ENCODE data around the gene SYTL3. TPM values are rescaled to one million over a fixed set of nuclear protein-coding genes. Genes with fewer than 3 reads are reported as not detected.
"Not testable (repeated sequence)": the region's sequence is repeated elsewhere in the genome, so short reads cannot be mapped to it uniquely, and the experiment has no call there.

The SYTL3 gene
- total RNA-seq, 1 experiment from 2014 or later: 0.09 TPM

GRCh38 chr6:158791274-158791855 lies 141.5 kb downstream of the SYTL3 start:
- Histone ChIP-seq H2BK12ac (ENCODE audit: insufficient read length, low read depth, low read length) (no peak overlapping the region), H4K91ac (ENCODE audit: insufficient read length, low read depth, low read length) (no peak overlapping the region), H3K14ac (ENCODE audit: insufficient read depth, low read length) (no peak overlapping the region), H3K27me3 (ENCODE audit: insufficient read depth, low read length) (no peaks in the 10 kb centered on the region), H2AFZ (ENCODE audit: low read length) (no peak overlapping the region), H2BK120ac (ENCODE audit: low read depth, low read length, poor library complexity, severe bottlenecking) (no peak overlapping the region), H3K23ac (ENCODE audit: insufficient read length, low read depth, low read length) (no peak overlapping the region), H4K5ac (ENCODE audit: insufficient read length, low read depth, low read length) (no peak overlapping the region), H3T11ph (ENCODE audit: low read length) (no peak overlapping the region), H2BK20ac (ENCODE audit: low read depth, low read length, poor library complexity, severe bottlenecking) (no peak overlapping the region), H4K20me1 (ENCODE audit: control insufficient read depth, insufficient read depth, insufficient read length) (no peaks in the 10 kb centered on the region), H2BK15ac (ENCODE audit: low read depth, low read length) (no peak overlapping the region), H3K9me3 (ENCODE audit: control insufficient read depth, low read depth, low read length) (no peaks in the 10 kb centered on the region), H3K56ac (ENCODE audit: insufficient read length, low read depth, low read length) (no peak overlapping the region), H3K23me2 (ENCODE audit: insufficient read length, low read depth, low read length, poor library complexity, severe bottlenecking) (no peaks in the 10 kb centered on the region), H3K79me2 (ENCODE audit: insufficient read depth, low read length) (peaks cover 36% of the 10 kb centered on the region), H3K9ac (ENCODE audit: extremely low read depth, insufficient read length, low read length) (no peak overlapping the region), H3K18ac (ENCODE audit: insufficient read length, low read depth, low read length) (no peak overlapping the region), H4K8ac (replicated peaks; ENCODE audit: insufficient read length, low read depth, low read length) (no peak overlapping the region), H3K79me1 (ENCODE audit: insufficient read depth, low read depth, low read length, poor library complexity, severe bottlenecking) (peaks cover 7% of the 10 kb centered on the region), H3K4me1 (ENCODE audit: insufficient read depth, low read length) (peaks cover 6% of the 10 kb centered on the region; the same call in 1 of the 2 replicates), H3K4me2 (ENCODE audit: insufficient read depth, insufficient read length, low read length) (no peak overlapping the region), H2BK5ac (ENCODE audit: insufficient read length, low read length) (no peak overlapping the region), H2AK5ac (ENCODE audit: insufficient read length, low read length) (no peak overlapping the region), H3K4ac (ENCODE audit: low read depth, low read length) (no peak overlapping the region), H3K27ac (ENCODE audit: insufficient read length, low read depth, low read length) (no peak overlapping the region)
- H3K27me3 Mint-ChIP-seq (ENCODE audit: low read depth): no peaks in the 10 kb centered on the region
- TF ChIP-seq CTCF (conservative IDR thresholded peaks at IDR 0.05): no peak
- peaks cover 32 to 69% (median 57%) of the 10 kb centered on the region in 3 experiments for H3K36me3 Mint-ChIP-seq (ENCODE audit: insufficient read depth in 1 of 3, low read depth in 3 of 3)
- no CpG with 5 or more reads among the region's 7 CpGs for WGBS (ENCODE audit: extremely low coverage, insufficient read length, low lambda C conversion rate)
- H3K4me3 Mint-ChIP-seq: no peak overlapping the region
- DNase-seq: no peak
- peak overlapping the region; percentile 54 to 85 (median 60); a peak in 3 of 7 replicates for H3K27ac Mint-ChIP-seq
- no peaks in the 10 kb centered on the region for H3K9me3 Mint-ChIP-seq
- peaks cover 35 to 36% of the 10 kb centered on the region in 2 experiments for H3K4me1 Mint-ChIP-seq

GRCh38 chr6:158792505-158792904 lies 142.7 kb downstream of the SYTL3 start:
- H2BK120ac ChIP-seq (ENCODE audit: low read depth, low read length, poor library complexity, severe bottlenecking); H3K79me1 ChIP-seq (ENCODE audit: insufficient read depth, low read depth, low read length, poor library complexity, severe bottlenecking); H4K5ac ChIP-seq (ENCODE audit: insufficient read length, low read depth, low read length); H4K8ac ChIP-seq (replicated peaks; ENCODE audit: insufficient read length, low read depth, low read length); H2AK5ac ChIP-seq (ENCODE audit: insufficient read length, low read length); H2BK12ac ChIP-seq (ENCODE audit: insufficient read length, low read depth, low read length); H3K23me2 ChIP-seq (ENCODE audit: insufficient read length, low read depth, low read length, poor library complexity, severe bottlenecking); H3K18ac ChIP-seq (ENCODE audit: insufficient read length, low read depth, low read length); H2BK5ac ChIP-seq (ENCODE audit: insufficient read length, low read length); H4K20me1 ChIP-seq (ENCODE audit: control insufficient read depth, insufficient read depth, insufficient read length); H3K27ac ChIP-seq (ENCODE audit: insufficient read length, low read depth, low read length); H3K23ac ChIP-seq (ENCODE audit: insufficient read length, low read depth, low read length); DNase-seq; H3K4ac ChIP-seq (ENCODE audit: low read depth, low read length); H3K9me3 Mint-ChIP-seq; H3K56ac ChIP-seq (ENCODE audit: insufficient read length, low read depth, low read length); H3K27me3 Mint-ChIP-seq (ENCODE audit: low read depth); H3K9ac ChIP-seq (ENCODE audit: extremely low read depth, insufficient read length, low read length); H3K14ac ChIP-seq (ENCODE audit: insufficient read depth, low read length); H2BK15ac ChIP-seq (ENCODE audit: low read depth, low read length); H3K27me3 ChIP-seq (ENCODE audit: insufficient read depth, low read length); H3T11ph ChIP-seq (ENCODE audit: low read length); H3K4me3 Mint-ChIP-seq; H3K9me3 ChIP-seq (ENCODE audit: control insufficient read depth, low read depth, low read length); H4K91ac ChIP-seq (ENCODE audit: insufficient read length, low read depth, low read length); H3K4me2 ChIP-seq (ENCODE audit: insufficient read depth, insufficient read length, low read length); H2BK20ac ChIP-seq (ENCODE audit: low read depth, low read length, poor library complexity, severe bottlenecking); H2AFZ ChIP-seq (ENCODE audit: low read length); H3K4me1 ChIP-seq (ENCODE audit: insufficient read depth, low read length): not testable (repeated sequence)
- peaks cover 22 to 60% (median 46%) of the 10 kb centered on the region in 3 experiments for H3K36me3 Mint-ChIP-seq (ENCODE audit: insufficient read depth in 1 of 3, low read depth in 3 of 3)
- peaks cover 44% of the 10 kb centered on the region for H3K79me2 ChIP-seq (ENCODE audit: insufficient read depth, low read length)
- peaks cover 41 to 45% of the 10 kb centered on the region in 2 experiments for H3K4me1 Mint-ChIP-seq
- H3K27ac Mint-ChIP-seq: peak overlapping the region in 2 of 3 experiments; percentile 65 to 86; a peak in 4 of 7 replicates
- no CpG with 5 or more reads among the region's 10 CpGs for WGBS (ENCODE audit: extremely low coverage, insufficient read length, low lambda C conversion rate)

Measured in H9 (cell line).